SK-N-MC (cell line): ENCODE results near the gene ADAMTS12.

Source experiments
- EZH2 ChIP-seq: fragments of 200-600 bp; sonication (generic); IDR thresholded peaks from one replicate; pipeline ENCODE4 v1.6.1; 2017; ENCODE audit warnings: antibody characterized with exemption
- FOXP2 ChIP-seq: optimal IDR thresholded peaks from 2 replicates; pipeline ENCODE3; 2011; ENCODE audit warnings: mild to moderate bottlenecking, moderate library complexity; ENCODE audit not compliant: insufficient read depth; ENCODE audit errors: extremely low read length, control extremely low read depth
- POLR2AphosphoS5 ChIP-seq: IDR thresholded peaks from 2 replicates; pipeline ENCODE4 v1.6.1; 2012; ENCODE audit warnings: mild to moderate bottlenecking, low read depth, low read length, borderline replicate concordance

DNA sequence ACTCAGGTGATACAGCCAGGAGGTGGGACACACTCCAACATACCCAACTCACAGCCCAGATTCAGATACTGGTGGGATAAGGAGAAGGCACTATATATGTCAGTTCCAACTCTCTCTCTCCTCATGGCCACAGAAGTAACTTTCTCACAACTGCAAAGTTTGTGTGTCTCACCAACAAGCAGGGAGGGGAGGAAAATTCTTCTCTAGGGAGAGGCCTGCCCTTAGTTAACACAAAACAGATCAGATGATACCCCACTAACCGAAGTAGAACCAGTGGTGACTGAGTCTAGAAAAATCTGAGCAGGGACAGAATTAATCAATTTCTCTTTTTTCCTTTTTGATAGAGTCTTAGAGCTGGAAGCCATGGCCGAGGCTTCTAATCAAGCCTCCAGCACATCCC lies 133.1 kb downstream of the ADAMTS12 start:
- TF ChIP-seq EZH2: no peak
- no peak for TF ChIP-seq POLR2AphosphoS5
- no peak for TF ChIP-seq FOXP2
